HepG2 (cell line): ENCODE measurements around the gene BTF3L4. TPM values are rescaled to one million over a fixed set of nuclear protein-coding genes. Genes with fewer than 3 reads are reported as not detected.

Experiments
- CHD4 ChIP-seq: fragments of 200-600 bp; sonication (generic); IDR thresholded peaks from 2 replicates; pipeline ENCODE4 v1.7.0; 2017; ENCODE audit warnings: mild to moderate bottlenecking, low read length, borderline replicate concordance
- ETV5 ChIP-seq: IDR thresholded peaks from 2 replicates; pipeline ENCODE4 v1.6.1; 2018; ENCODE audit warnings: missing biosample characterization, missing genetic modification reagents, inconsistent platforms, borderline replicate concordance
- FOXC1 ChIP-seq: sonication (generic); formaldehyde crosslinking; IDR thresholded peaks from 2 replicates; pipeline ENCODE4 v1.8.0; 2022; ENCODE audit warnings: mild to moderate bottlenecking, missing genetic modification reagents, borderline replicate concordance
- GZF1 ChIP-seq: sonication (generic); formaldehyde crosslinking; IDR thresholded peaks from 2 replicates; pipeline ENCODE4 v1.5.1; 2020; ENCODE audit warnings: mild to moderate bottlenecking, missing genetic modification reagents
- JUN ChIP-seq: sonication (generic); formaldehyde crosslinking; IDR thresholded peaks from 2 replicates; pipeline ENCODE4 v1.4.0; 2020; ENCODE audit warnings: mild to moderate bottlenecking, missing genetic modification reagents
- NCOA5 ChIP-seq: sonication (generic); formaldehyde crosslinking; IDR thresholded peaks from 2 replicates; pipeline ENCODE4 v1.4.0; 2020; ENCODE audit warnings: missing genetic modification reagents
- NKX3-1 ChIP-seq: sonication (generic); formaldehyde crosslinking; IDR thresholded peaks from 2 replicates; pipeline ENCODE4 v1.5.0; 2020; ENCODE audit warnings: missing genetic modification reagents
- POLR2AphosphoS5 ChIP-seq: IDR thresholded peaks from 2 replicates; pipeline ENCODE4 v1.6.1; 2012; ENCODE audit warnings: low read depth, low read length
- PPARG ChIP-seq: conservative IDR thresholded peaks from 2 replicates; pipeline ENCODE4 v1.6.1; 2016; ENCODE audit warnings: missing biosample characterization, missing genetic modification reagents
- SALL2 ChIP-seq: sonication (generic); formaldehyde crosslinking; IDR thresholded peaks from 2 replicates; pipeline ENCODE4 v1.8.1; 2023; ENCODE audit warnings: mild to moderate bottlenecking, missing genetic modification reagents, inconsistent platforms
- SMAD1 ChIP-seq: sonication (generic); formaldehyde crosslinking; IDR thresholded peaks from 2 replicates; pipeline ENCODE4 v1.4.0; 2020; ENCODE audit warnings: missing genetic modification reagents, low read depth, mild to moderate bottlenecking, borderline replicate concordance
- SNAI1 ChIP-seq: sonication (generic); formaldehyde crosslinking; IDR thresholded peaks from 2 replicates; pipeline ENCODE4 v1.5.0; 2020; ENCODE audit warnings: mild to moderate bottlenecking, missing genetic modification reagents, borderline replicate concordance
- TOPORS ChIP-seq: sonication (generic); formaldehyde crosslinking; IDR thresholded peaks from 2 replicates; pipeline ENCODE4 v1.8.0; 2023; ENCODE audit warnings: mild to moderate bottlenecking, missing genetic modification reagents
- ZBTB42 ChIP-seq: sonication (generic); formaldehyde crosslinking; IDR thresholded peaks from 2 replicates; pipeline ENCODE4 v1.5.0; 2020; ENCODE audit warnings: mild to moderate bottlenecking, missing genetic modification reagents
- ZFYVE20 ChIP-seq: sonication (generic); formaldehyde crosslinking; IDR thresholded peaks from 2 replicates; pipeline ENCODE4 v1.8.0; 2023; ENCODE audit warnings: low read depth, mild to moderate bottlenecking, moderate library complexity, missing genetic modification reagents, borderline replicate concordance
- ZNF253 ChIP-seq: sonication (generic); formaldehyde crosslinking; IDR thresholded peaks from 2 replicates; pipeline ENCODE4 v1.8.0; 2022; ENCODE audit warnings: mild to moderate bottlenecking, missing genetic modification reagents, borderline replicate concordance
- ZNF256 ChIP-seq: sonication (generic); formaldehyde crosslinking; conservative IDR thresholded peaks from 2 replicates; pipeline ENCODE4 v1.4.0; 2020; ENCODE audit warnings: missing genetic modification reagents
- ZNF263 ChIP-seq: sonication (generic); formaldehyde crosslinking; IDR thresholded peaks from 2 replicates; pipeline ENCODE4 v1.4.0; 2020; ENCODE audit warnings: missing genetic modification reagents
- ZNF264 ChIP-seq: sonication (generic); formaldehyde crosslinking; IDR thresholded peaks from 2 replicates; pipeline ENCODE4 v1.4.0; 2020; ENCODE audit warnings: missing genetic modification reagents
- ZNF446 ChIP-seq: sonication (generic); formaldehyde crosslinking; IDR thresholded peaks from 2 replicates; pipeline ENCODE4 v1.5.0; 2020; ENCODE audit warnings: mild to moderate bottlenecking, missing genetic modification reagents
- ZNF556 ChIP-seq: sonication (generic); formaldehyde crosslinking; IDR thresholded peaks from 2 replicates; pipeline ENCODE4 v1.4.0; 2020; ENCODE audit warnings: mild to moderate bottlenecking, missing genetic modification reagents, borderline replicate concordance
- ZSCAN31 ChIP-seq: sonication (generic); formaldehyde crosslinking; IDR thresholded peaks from 2 replicates; pipeline ENCODE4 v1.5.0; 2020; ENCODE audit warnings: low read depth, mild to moderate bottlenecking, missing genetic modification reagents
- polyA plus RNA-seq, 8 experiments: library from polyadenylated mRNA; depleted of rRNA in 3 of 8; stranded (reverse) in 7 of 8; unstranded in 1 of 8; fragments of >200 nt; fragmentation: Illumina TruSeq in 4 of 8; extraction: Trizol in 4 of 8; gene quantifications; 2 replicates each; pipeline versions ENCODE4 v1.2.1 to v1.2.3, GENCODE V29; 2011 to 2016; ENCODE audit warnings: low read depth in 4 of 8, missing spikeins in 1 of 8, mixed read lengths in 1 of 8; ENCODE audit not compliant: insufficient read depth in 1 of 8
- total RNA-seq, 5 experiments: library from RNA; depleted of rRNA; stranded (reverse); fragments of >200 nt; fragmentation: Illumina TruSeq; extraction: Trizol; gene quantifications; 2 replicates each; pipeline ENCODE4 v1.2.3, GENCODE V29; 2016; ENCODE audit warnings: low read depth in 1 of 5
- TF ChIP-seq, protein P1 (sequence below): sonication (generic); formaldehyde crosslinking; IDR thresholded peaks from 2 replicates; pipeline ENCODE4 v1.8.0; 2022; ENCODE audit warnings: mild to moderate bottlenecking, missing genetic modification reagents; ENCODE audit not compliant: insufficient replicate concordance
- TF ChIP-seq, protein P2 (sequence below): IDR thresholded peaks from 2 replicates; pipeline ENCODE4 v1.6.1; 2012; ENCODE audit warnings: low read length, improper control_type of control experiment
- TF ChIP-seq, protein P3 (sequence below): sonication (generic); formaldehyde crosslinking; IDR thresholded peaks from 2 replicates; pipeline ENCODE4 v1.8.0; 2022; ENCODE audit warnings: mild to moderate bottlenecking, missing genetic modification reagents, moderate library complexity

Gene BTF3L4
- total and polyA plus RNA-seq, 2 of the 13 experiments (the other 11 are each of a cell fraction or from before 2014, with no cell fraction given), result 59.0 to 74.3 TPM

DNA sequence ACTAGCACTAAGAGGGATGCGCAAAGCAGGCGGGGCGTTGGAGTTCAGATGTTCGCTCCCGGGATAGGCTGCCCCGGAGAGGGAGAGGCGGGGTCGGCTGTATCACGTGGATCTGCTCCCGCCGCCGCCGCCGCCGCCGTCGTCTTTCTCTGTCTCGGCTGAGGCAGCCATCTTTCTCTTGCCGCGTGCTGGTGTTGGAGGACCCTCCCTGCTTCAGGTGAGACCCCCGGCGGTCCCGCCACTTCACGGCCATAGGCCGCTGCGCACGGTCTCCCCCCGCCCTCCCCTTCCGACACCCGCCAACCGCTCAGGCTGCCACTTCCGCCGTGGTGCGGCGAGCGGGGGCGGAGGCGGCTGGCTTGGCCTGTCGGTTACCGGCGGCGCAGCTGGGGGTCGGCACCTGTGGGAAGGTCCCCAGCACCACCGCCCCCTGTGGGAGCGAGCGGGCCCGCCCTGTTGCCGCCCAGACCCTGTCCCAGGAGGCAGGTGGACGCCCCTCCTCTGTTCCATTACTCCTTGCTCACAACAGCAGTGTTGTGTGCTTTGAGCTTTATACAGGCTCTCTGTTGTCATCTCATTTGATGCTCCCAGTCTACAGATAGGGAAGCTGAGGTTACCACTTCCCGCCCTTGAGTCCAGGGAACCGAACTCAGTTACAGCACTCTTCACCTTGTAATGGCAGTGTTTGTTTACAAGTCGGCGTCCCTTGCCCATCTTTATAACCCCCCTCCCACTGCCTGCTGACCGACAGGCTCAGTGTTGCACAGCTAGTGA is at the start of gene BTF3L4 (continued):
- TF ChIP-seq ZNF556 (CRISPR knock-in tag) (no peak), SALL2 (CRISPR knock-in tag) (no peak), ZNF253 (CRISPR knock-in tag) (peak; percentile 14; the same call in 1 of the 2 replicates), JUN (CRISPR knock-in tag) (no peak), TOPORS (CRISPR knock-in tag) (peak; percentile 64; the same call in 1 of the 2 replicates), FOXC1 (no peak), POLR2AphosphoS5 (peak; percentile 61), ZNF264 (CRISPR knock-in tag) (no peak), ZNF256 (CRISPR knock-in tag) (no peak), ZSCAN31 (CRISPR knock-in tag) (peak; percentile 79), ZNF263 (CRISPR knock-in tag) (no peak), SMAD1 (CRISPR knock-in tag) (peak; percentile 82; the same call in 1 of the 2 replicates), CHD4 (peak; percentile 18; the same call in 1 of the 2 replicates), SNAI1 (CRISPR knock-in tag) (0 out of 2 replicates have a peak, but pooled peaks have one; percentile 20), PPARG (CRISPR knock-in tag) (no peak), ZFYVE20 (CRISPR knock-in tag) (no peak), NCOA5 (CRISPR knock-in tag) (no peak), GZF1 (CRISPR knock-in tag) (0 out of 2 replicates have a peak, but pooled peaks have one; percentile 57), NKX3-1 (CRISPR knock-in tag) (no peak; the same call in 1 of the 2 replicates), ZBTB42 (no peak), ETV5 (CRISPR knock-in tag) (peak; percentile 40), ZNF446 (CRISPR knock-in tag) (no peak)
- TF ChIP-seq, protein P1, sequence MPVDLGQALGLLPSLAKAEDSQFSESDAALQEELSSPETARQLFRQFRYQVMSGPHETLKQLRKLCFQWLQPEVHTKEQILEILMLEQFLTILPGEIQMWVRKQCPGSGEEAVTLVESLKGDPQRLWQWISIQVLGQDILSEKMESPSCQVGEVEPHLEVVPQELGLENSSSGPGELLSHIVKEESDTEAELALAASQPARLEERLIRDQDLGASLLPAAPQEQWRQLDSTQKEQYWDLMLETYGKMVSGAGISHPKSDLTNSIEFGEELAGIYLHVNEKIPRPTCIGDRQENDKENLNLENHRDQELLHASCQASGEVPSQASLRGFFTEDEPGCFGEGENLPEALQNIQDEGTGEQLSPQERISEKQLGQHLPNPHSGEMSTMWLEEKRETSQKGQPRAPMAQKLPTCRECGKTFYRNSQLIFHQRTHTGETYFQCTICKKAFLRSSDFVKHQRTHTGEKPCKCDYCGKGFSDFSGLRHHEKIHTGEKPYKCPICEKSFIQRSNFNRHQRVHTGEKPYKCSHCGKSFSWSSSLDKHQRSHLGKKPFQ (CRISPR knock-in tag), result peak; percentile 47
- TF ChIP-seq, protein P2, sequence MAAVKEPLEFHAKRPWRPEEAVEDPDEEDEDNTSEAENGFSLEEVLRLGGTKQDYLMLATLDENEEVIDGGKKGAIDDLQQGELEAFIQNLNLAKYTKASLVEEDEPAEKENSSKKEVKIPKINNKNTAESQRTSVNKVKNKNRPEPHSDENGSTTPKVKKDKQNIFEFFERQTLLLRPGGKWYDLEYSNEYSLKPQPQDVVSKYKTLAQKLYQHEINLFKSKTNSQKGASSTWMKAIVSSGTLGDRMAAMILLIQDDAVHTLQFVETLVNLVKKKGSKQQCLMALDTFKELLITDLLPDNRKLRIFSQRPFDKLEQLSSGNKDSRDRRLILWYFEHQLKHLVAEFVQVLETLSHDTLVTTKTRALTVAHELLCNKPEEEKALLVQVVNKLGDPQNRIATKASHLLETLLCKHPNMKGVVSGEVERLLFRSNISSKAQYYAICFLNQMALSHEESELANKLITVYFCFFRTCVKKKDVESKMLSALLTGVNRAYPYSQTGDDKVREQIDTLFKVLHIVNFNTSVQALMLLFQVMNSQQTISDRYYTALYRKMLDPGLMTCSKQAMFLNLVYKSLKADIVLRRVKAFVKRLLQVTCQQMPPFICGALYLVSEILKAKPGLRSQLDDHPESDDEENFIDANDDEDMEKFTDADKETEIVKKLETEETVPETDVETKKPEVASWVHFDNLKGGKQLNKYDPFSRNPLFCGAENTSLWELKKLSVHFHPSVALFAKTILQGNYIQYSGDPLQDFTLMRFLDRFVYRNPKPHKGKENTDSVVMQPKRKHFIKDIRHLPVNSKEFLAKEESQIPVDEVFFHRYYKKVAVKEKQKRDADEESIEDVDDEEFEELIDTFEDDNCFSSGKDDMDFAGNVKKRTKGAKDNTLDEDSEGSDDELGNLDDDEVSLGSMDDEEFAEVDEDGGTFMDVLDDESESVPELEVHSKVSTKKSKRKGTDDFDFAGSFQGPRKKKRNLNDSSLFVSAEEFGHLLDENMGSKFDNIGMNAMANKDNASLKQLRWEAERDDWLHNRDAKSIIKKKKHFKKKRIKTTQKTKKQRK, result no peak
- TF ChIP-seq, protein P3, sequence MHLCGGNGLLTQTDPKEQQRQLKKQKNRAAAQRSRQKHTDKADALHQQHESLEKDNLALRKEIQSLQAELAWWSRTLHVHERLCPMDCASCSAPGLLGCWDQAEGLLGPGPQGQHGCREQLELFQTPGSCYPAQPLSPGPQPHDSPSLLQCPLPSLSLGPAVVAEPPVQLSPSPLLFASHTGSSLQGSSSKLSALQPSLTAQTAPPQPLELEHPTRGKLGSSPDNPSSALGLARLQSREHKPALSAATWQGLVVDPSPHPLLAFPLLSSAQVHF, result no peak
